Upper lobe of left lung (tissue), 6 donors: ENCODE results near the gene CTNNBL1. TPM values are rescaled to one million over a fixed set of nuclear protein-coding genes. Genes with fewer than 3 reads are reported as not detected.

Experiments used
- ATAC-seq, 2 donors: fragments of 200-7000 bp; cut with Tn5 transposase; one replicate each; pipeline ENCODE4 v1.9.1; 2022; ENCODE audit warnings: mild to moderate bottlenecking in 2 of 2, moderate library complexity in 2 of 2; ENCODE audit not compliant: low FRiP score in 2 of 2
- DNase-seq, 2 donors: peaks; one replicate each; pipeline ENCODE4 v3.0.0-alpha.2; 2019 to 2020
- H3K27ac ChIP-seq, 4 donors: fragments of 200-600 bp; sonication (generic); one replicate each; pipeline ENCODE4 v1.5.1; 2016 to 2019
- H3K27me3 ChIP-seq, 4 donors: fragments of 200-600 bp; sonication (generic); one replicate each; pipeline ENCODE4 v1.5.1; 2017 to 2019
- H3K36me3 ChIP-seq, 4 donors: fragments of 200-600 bp; sonication (generic); one replicate each; pipeline ENCODE4 v1.5.1; 2016 to 2019
- H3K4me1 ChIP-seq, 4 donors: fragments of 200-600 bp; sonication (generic); one replicate each; pipeline ENCODE4 v1.5.1; 2018 to 2019
- H3K4me3 ChIP-seq, 4 donors: fragments of 200-600 bp; sonication (generic); one replicate each; pipeline ENCODE4 v1.5.1; 2017 to 2019; ENCODE audit warnings: mild to moderate bottlenecking in 2 of 4, moderate library complexity in 1 of 4
- H3K9me3 ChIP-seq, 4 donors: fragments of 200-600 bp; sonication (generic); one replicate each; pipeline ENCODE4 v1.5.1; 2018 to 2019
- EP300 ChIP-seq, 4 donors: sonication (generic); formaldehyde crosslinking; IDR thresholded peaks; one replicate each; pipeline ENCODE4 v1.5.1; 2017; ENCODE audit warnings: antibody characterized with exemption in 4 of 4, control low read depth in 2 of 4
- POLR2A ChIP-seq, 4 donors: fragments of 450-650 bp; IDR thresholded peaks; one replicate each; pipeline ENCODE4 v1.5.1; 2016 to 2017; ENCODE audit warnings: antibody characterized with exemption in 4 of 4, mild to moderate bottlenecking in 2 of 4
- POLR2AphosphoS5 ChIP-seq, 2 donors: sonication (generic); formaldehyde crosslinking; IDR thresholded peaks; one replicate each; pipeline ENCODE4 v1.5.1; 2017; ENCODE audit warnings: antibody characterized with exemption in 2 of 2
- WGBS, 2 donors: methylation state at CpG; one replicate each; pipeline ENCODE4 v1.1.5; 2017 to 2018; 5-methylcytosine and 5-hydroxymethylcytosine counted together
- total RNA-seq, 6 donors: library from RNA; depleted of rRNA in 4 of 6; stranded (reverse); fragments of >200 nt in 4 of 6; gene quantifications; one replicate each; pipeline versions ENCODE4 v1.1.0 to v1.2.1, GENCODE V29; 2016 to 2021
- TF ChIP-seq, protein P1 (sequence below), 6 experiments: fragments of 450-650 bp in 4 of 6; fragments of 200-600 bp in 2 of 6; sonication (generic) in 2 of 6; IDR thresholded peaks; one replicate each; pipeline ENCODE4 v1.5.1; 2016 to 2019; ENCODE audit warnings: antibody characterized with exemption in 6 of 6
- donor health status: DM: no; HTN: no; CAD: no; lungs with moderate emphysema.
- donor health status: DM: no; HTN: yes; CAD: no; lungs with severe emphysema.

Gene CTNNBL1
- total RNA-seq, 6 donors from 2014 or later: 25.1 to 61.0 (median 29.1) TPM

DNA sequence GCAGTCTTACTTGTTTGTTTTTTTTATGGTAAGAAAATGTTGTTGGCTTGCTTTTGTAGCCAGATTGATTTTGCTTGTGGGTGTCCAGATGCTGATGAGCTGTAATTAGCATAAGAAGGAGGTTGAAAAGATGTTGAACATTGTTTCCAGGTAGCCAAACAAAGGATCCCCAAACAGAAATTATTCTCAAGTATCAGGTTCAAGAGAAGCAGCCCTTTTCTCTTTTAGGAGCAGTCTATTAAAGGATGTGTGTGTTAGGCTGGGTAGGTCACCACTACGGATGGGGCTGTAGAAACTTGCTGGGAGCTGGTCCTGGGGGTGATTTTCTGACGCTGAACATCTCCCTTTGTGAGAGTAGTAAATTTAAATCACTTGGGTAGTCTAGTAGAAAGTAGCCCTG lies 122.2 kb downstream of the CTNNBL1 start:
- WGBS, 2 donors: 78 to 96% methylated on average over 2 of the region's 2 CpGs
- Histone ChIP-seq H3K27ac (no peak overlapping the region), H3K36me3 (no peaks in the 10 kb centered on the region), H3K4me3 (no peak overlapping the region), H3K9me3 (no peaks in the 10 kb centered on the region), H3K4me1 (no peaks in the 10 kb centered on the region), H3K27me3 (no peaks in the 10 kb centered on the region)
- ATAC-seq: no peak
- DNase-seq: no peak
- no peak for TF ChIP-seq EP300 (IDR thresholded peaks at IDR 0.05)
- no peak for TF ChIP-seq POLR2AphosphoS5 (IDR thresholded peaks at IDR 0.05)
- no peak for TF ChIP-seq POLR2A (IDR thresholded peaks at IDR 0.05)
- TF ChIP-seq, protein P1, sequence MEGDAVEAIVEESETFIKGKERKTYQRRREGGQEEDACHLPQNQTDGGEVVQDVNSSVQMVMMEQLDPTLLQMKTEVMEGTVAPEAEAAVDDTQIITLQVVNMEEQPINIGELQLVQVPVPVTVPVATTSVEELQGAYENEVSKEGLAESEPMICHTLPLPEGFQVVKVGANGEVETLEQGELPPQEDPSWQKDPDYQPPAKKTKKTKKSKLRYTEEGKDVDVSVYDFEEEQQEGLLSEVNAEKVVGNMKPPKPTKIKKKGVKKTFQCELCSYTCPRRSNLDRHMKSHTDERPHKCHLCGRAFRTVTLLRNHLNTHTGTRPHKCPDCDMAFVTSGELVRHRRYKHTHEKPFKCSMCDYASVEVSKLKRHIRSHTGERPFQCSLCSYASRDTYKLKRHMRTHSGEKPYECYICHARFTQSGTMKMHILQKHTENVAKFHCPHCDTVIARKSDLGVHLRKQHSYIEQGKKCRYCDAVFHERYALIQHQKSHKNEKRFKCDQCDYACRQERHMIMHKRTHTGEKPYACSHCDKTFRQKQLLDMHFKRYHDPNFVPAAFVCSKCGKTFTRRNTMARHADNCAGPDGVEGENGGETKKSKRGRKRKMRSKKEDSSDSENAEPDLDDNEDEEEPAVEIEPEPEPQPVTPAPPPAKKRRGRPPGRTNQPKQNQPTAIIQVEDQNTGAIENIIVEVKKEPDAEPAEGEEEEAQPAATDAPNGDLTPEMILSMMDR (IDR thresholded peaks at IDR 0.05): no peak

DNA sequence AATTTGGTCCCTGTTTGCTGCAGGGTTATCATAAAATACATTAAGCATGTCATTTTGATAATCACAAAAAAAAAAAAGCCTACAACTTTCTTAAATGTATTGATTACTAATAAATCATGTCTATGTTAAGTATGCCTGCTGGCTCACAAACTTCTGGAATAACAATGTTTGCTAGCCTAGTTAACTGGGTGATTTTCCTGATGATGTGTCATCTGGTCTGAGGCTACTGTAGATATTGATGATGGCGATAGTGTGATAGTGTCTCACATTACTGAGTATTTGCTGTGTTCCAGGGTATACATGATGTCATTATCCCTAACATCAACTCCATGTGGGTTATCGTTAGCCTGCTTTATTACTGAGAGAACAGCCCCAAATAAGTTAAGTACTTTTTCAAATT lies 122.9 kb downstream of the CTNNBL1 start:
- no peaks in the 10 kb centered on the region for H3K9me3 ChIP-seq

DNA sequence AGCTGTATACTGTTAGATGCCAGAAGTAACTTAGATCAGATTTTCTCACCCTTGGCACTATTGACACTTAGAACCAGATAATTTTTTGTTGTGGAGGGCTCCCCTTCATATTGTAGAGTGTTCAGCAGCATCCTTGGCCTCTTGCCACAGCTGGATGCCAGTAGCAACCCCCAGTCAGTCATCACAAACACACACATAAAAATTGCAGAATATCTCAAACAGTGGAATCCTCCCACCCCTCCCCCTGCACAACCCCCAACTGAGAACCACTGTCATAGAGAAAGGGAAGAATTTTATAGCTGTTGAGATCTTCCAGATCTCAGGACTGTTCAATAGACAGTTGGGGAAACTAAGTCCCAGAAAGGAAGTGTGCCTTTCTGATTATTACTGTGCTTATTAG lies 127.9 kb downstream of the CTNNBL1 start:
- no peaks in the 10 kb centered on the region for H3K36me3 ChIP-seq
- no peak overlapping the region for H3K27ac ChIP-seq
- no peaks in the 10 kb centered on the region for H3K27me3 ChIP-seq
- TF ChIP-seq POLR2AphosphoS5 (IDR thresholded peaks at IDR 0.05): no peak
- no peak for TF ChIP-seq EP300 (IDR thresholded peaks at IDR 0.05)
- no peak for TF ChIP-seq POLR2A (IDR thresholded peaks at IDR 0.05)
- TF ChIP-seq, protein P1 (IDR thresholded peaks at IDR 0.05): no peak
- DNase-seq: no peak
- no peaks in the 10 kb centered on the region for H3K9me3 ChIP-seq
- no peak for ATAC-seq
- no peaks in the 10 kb centered on the region for H3K4me1 ChIP-seq
- H3K4me3 ChIP-seq: no peak overlapping the region

More for the DNA sequence above, 122.9 kb downstream of the CTNNBL1 start:
- Histone ChIP-seq H3K36me3 (no peaks in the 10 kb centered on the region), H3K4me3 (no peak overlapping the region), H3K27me3 (no peaks in the 10 kb centered on the region), H3K4me1 (no peaks in the 10 kb centered on the region), H3K27ac (no peak overlapping the region)
- no peak for TF ChIP-seq POLR2AphosphoS5 (IDR thresholded peaks at IDR 0.05)
- TF ChIP-seq EP300 (IDR thresholded peaks at IDR 0.05): no peak
- TF ChIP-seq, protein P1 (IDR thresholded peaks at IDR 0.05): no peak
- no peak for TF ChIP-seq POLR2A (IDR thresholded peaks at IDR 0.05)
- 94% methylated on average over 2 of the region's 2 CpGs for WGBS, 2 donors
- DNase-seq (no peak), ATAC-seq (no peak)

DNA sequence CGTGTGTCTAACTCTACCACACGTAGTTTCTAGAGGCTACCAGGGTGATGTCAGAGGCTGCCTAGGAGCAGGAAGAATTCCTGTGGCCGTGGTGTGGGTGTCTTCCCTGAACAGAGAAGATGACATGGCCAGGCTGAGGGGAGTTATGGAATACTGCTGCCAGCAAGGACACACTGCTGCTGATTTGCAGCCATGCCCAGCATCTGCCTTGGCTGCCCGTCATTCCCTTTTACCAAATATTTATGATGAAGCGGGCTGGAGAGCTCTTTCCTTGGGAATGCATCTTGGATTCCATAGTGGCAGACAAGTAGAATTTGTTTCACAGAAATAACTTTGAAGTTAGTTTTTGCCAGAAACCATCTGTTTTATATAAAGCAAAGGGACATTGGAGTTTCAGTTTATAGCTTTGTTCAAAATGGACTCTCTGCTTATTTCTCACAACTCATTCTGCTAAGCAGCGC lies 128.3 kb downstream of the CTNNBL1 start:
- ATAC-seq (no peak), DNase-seq (no peak)
- no peak overlapping the region for H3K27ac ChIP-seq
- TF ChIP-seq POLR2AphosphoS5 (IDR thresholded peaks at IDR 0.05): no peak
- no peak overlapping the region for H3K4me3 ChIP-seq
- H3K4me1 ChIP-seq: no peaks in the 10 kb centered on the region
- WGBS, 2 donors: 73 to 86% methylated on average over 5 to 6 of the region's 6 CpGs
- H3K36me3 ChIP-seq: no peaks in the 10 kb centered on the region
- no peaks in the 10 kb centered on the region for H3K9me3 ChIP-seq
- H3K27me3 ChIP-seq: no peaks in the 10 kb centered on the region

DNA sequence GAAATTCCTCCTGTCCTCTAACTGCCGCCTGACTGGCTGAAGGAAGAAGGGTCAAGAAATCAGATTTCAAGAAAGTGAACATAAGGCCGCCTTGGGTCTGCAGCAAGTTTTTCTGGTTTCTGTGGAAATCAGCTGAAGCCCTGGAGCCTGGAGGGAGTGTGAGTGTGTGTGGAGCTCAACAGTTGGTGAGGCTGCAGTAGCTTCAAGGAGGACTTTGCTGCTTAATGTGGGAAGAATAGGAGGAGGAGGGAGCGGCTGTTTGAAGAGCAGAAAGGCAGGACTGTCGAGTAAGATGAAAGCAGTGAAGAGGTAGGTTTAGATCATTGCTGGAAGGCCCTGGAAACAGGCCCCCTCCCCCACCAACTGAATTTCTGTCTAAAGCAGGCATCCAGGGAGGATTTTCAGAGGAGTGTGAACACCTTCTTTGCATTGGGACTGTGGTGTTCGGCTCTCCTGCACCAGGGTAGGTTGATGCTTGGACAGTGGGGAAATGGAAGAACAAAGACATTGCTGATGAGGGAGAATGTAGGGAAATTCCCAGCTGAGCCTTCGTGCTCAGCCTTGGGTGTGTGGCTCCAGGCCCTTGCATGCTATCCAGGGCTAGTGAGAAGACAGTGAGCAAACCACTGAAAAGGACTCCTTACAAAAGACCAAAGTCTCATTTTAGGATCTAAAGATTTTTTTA lies 129.6 kb downstream of the CTNNBL1 start:
- Histone ChIP-seq H3K4me1 (no peaks in the 10 kb centered on the region), H3K36me3 (no peaks in the 10 kb centered on the region), H3K9me3 (no peaks in the 10 kb centered on the region), H3K4me3 (no peak overlapping the region), H3K27me3 (no peaks in the 10 kb centered on the region), H3K27ac (no peak overlapping the region)
- DNase-seq: no peak
- no peak for ATAC-seq
- 79 to 81% methylated on average over 6 of the region's 6 CpGs for WGBS, 2 donors
- TF ChIP-seq POLR2A (IDR thresholded peaks at IDR 0.05) (no peak), EP300 (IDR thresholded peaks at IDR 0.05) (no peak), POLR2AphosphoS5 (IDR thresholded peaks at IDR 0.05) (no peak)
- TF ChIP-seq, protein P1 (IDR thresholded peaks at IDR 0.05): no peak
